Measurements from ENCODE around the gene DLG1. TPM values are rescaled to one million over a fixed set of nuclear protein-coding genes. Genes with fewer than 3 reads are reported as not detected.

Gene DLG1
- polyA plus RNA-seq, 1 donor from 2014 or later = 43.9 TPM

- Histone ChIP-seq H3K9me2 (ENCODE audit: insufficient read depth, low read length) (no peaks in the 10 kb centered on the region), H3K4me2 (ENCODE audit: low read length) (no peak overlapping the region), H3K27ac (ENCODE audit: low read length) (no peak overlapping the region), H3F3A (ENCODE audit: insufficient read depth, low read length, poor library complexity, severe bottlenecking) (no peaks in the 10 kb centered on the region), H3K27me3 (ENCODE audit: insufficient read depth, low read depth, low read length) (no peaks in the 10 kb centered on the region), H4K20me1 (ENCODE audit: insufficient read depth) (no peaks in the 10 kb centered on the region), H3K4me3 (ENCODE audit: low read length) (no peak overlapping the region), H3K36me3 (ENCODE audit: insufficient read depth, low read length) (no peaks in the 10 kb centered on the region), H3K79me2 (replicated peaks; ENCODE audit: insufficient read depth, low read length) (no peaks in the 10 kb centered on the region), H3K9ac (ENCODE audit: low read length) (no peak overlapping the region), H2AFZ (ENCODE audit: low read depth, low read length) (no peak overlapping the region), H3K9me3 (ENCODE audit: low read length) (no peaks in the 10 kb centered on the region)
- no peak for TF ChIP-seq CTCF (IDR thresholded peaks at IDR 0.05; ENCODE audit: poor library complexity, severe bottlenecking)
- TF ChIP-seq EZH2 (IDR thresholded peaks at IDR 0.05; ENCODE audit: borderline replicate concordance, insufficient read depth, low read length, poor library complexity, severe bottlenecking) = no peak
- TF ChIP-seq RAD21 (conservative IDR thresholded peaks at IDR 0.05) = no peak
- TF ChIP-seq TAF1 (IDR thresholded peaks at IDR 0.05; ENCODE audit: low read depth) = no peak
- no peak for TF ChIP-seq REST (IDR thresholded peaks at IDR 0.05; ENCODE audit: borderline replicate concordance)
- TF ChIP-seq EP300 (conservative IDR thresholded peaks at IDR 0.05; ENCODE audit: poor library complexity, severe bottlenecking) = no peak
- no peak for TF ChIP-seq POLR2AphosphoS5 (IDR thresholded peaks at IDR 0.05)
- TF ChIP-seq MXI1 (conservative IDR thresholded peaks at IDR 0.05; ENCODE audit: poor library complexity, severe bottlenecking) = no peak
- no peak for TF ChIP-seq SMC3 (conservative IDR thresholded peaks at IDR 0.05; ENCODE audit: poor library complexity)
Observed at GRCh38 chr3:197019535-197019934, 278.9 kb downstream of the DLG1 start.

GRCh38 chr3:197019021-197019420 is 279.4 kb downstream of the DLG1 start:
- Histone ChIP-seq H4K20me1 (ENCODE audit: insufficient read depth) (no peaks in the 10 kb centered on the region), H3K36me3 (ENCODE audit: insufficient read depth, low read length) (no peaks in the 10 kb centered on the region), H3K9me2 (ENCODE audit: insufficient read depth, low read length) (no peaks in the 10 kb centered on the region), H3K4me3 (ENCODE audit: low read length) (no peak overlapping the region), H3K27me3 (ENCODE audit: insufficient read depth, low read depth, low read length) (no peaks in the 10 kb centered on the region), H3K79me2 (replicated peaks; ENCODE audit: insufficient read depth, low read length) (no peaks in the 10 kb centered on the region), H3K9ac (ENCODE audit: low read length) (no peak overlapping the region), H3F3A (ENCODE audit: insufficient read depth, low read length, poor library complexity, severe bottlenecking) (no peaks in the 10 kb centered on the region), H3K27ac (ENCODE audit: low read length) (no peak overlapping the region), H3K9me3 (ENCODE audit: low read length) (no peaks in the 10 kb centered on the region), H2AFZ (ENCODE audit: low read depth, low read length) (no peak overlapping the region), H3K4me2 (ENCODE audit: low read length) (no peak overlapping the region)
- TF ChIP-seq EZH2 (IDR thresholded peaks at IDR 0.05; ENCODE audit: borderline replicate concordance, insufficient read depth, low read length, poor library complexity, severe bottlenecking) (no peak), CTCF (IDR thresholded peaks at IDR 0.05; ENCODE audit: poor library complexity, severe bottlenecking) (no peak), TAF1 (IDR thresholded peaks at IDR 0.05; ENCODE audit: low read depth) (no peak), REST (IDR thresholded peaks at IDR 0.05; ENCODE audit: borderline replicate concordance) (no peak), RAD21 (conservative IDR thresholded peaks at IDR 0.05) (no peak)

Measured in neural cell (in vitro differentiated cells).